Spinal cord (tissue), 10 donors: ENCODE data around the gene TNRC6B. TPM values are rescaled to one million over a fixed set of nuclear protein-coding genes. Genes with fewer than 3 reads are reported as not detected.
"Not testable (repeated sequence)": the region's sequence is repeated elsewhere in the genome, so short reads cannot be mapped to it uniquely, and the experiment has no call there.

Experiments
- DNase-seq, 6 donors: peaks; one replicate each; pipeline versions ENCODE4 v3.0.0 to v3.0.0-alpha.2; 2013 to 2015; ENCODE audit warnings: low spot score in 6 of 6, low read depth in 4 of 6
- H3K27ac ChIP-seq: one replicate; pipeline ENCODE4 v1.5.1; 2013; ENCODE audit warnings: low read depth, low read length, control low read depth
- H3K27me3 ChIP-seq: one replicate; pipeline ENCODE4 v1.6.1; 2013; ENCODE audit warnings: low read length; ENCODE audit not compliant: control insufficient read depth, insufficient read depth
- H3K36me3 ChIP-seq: one replicate; pipeline ENCODE4 v1.6.1; 2013; ENCODE audit warnings: low read length; ENCODE audit not compliant: control insufficient read depth, insufficient read depth
- H3K4me1 ChIP-seq: one replicate; pipeline ENCODE4 v1.6.1; 2013; ENCODE audit warnings: low read length; ENCODE audit not compliant: control insufficient read depth, insufficient read depth
- H3K4me3 ChIP-seq: one replicate; pipeline ENCODE4 v1.5.1; 2013; ENCODE audit warnings: low read depth, low read length, control low read depth
- H3K9me3 ChIP-seq: one replicate; pipeline ENCODE4 v1.6.1; 2013; ENCODE audit warnings: low read length; ENCODE audit not compliant: control insufficient read depth, insufficient read depth
- WGBS: methylation state at CpG from one replicate; pipeline ENCODE4 v1.1.5; 2013; ENCODE audit warnings: missing lambda C conversion rate; ENCODE audit not compliant: insufficient coverage; 5-methylcytosine and 5-hydroxymethylcytosine counted together
- polyA plus RNA-seq, 2 donors: library from polyadenylated mRNA; unstranded; fragments of 120-200 nt; gene quantifications; one replicate each; pipeline ENCODE4 v1.2.1, GENCODE V29; 2013; ENCODE audit not compliant: insufficient read length in 2 of 2
- total RNA-seq, 2 donors: library from RNA; depleted of rRNA in 1 of 2; stranded (reverse); fragments of 120-200 nt in 1 of 2; fragments of >200 nt in 1 of 2; gene quantifications; one replicate each; pipeline versions ENCODE4 v1.2.3 to v1.2.4, GENCODE V29; 2013 to 2014
- donor health status: healthy.

The TNRC6B gene
- total and polyA plus RNA-seq, 4 donors = 16.7 to 38.7 (median 26.5) TPM

GRCh38 chr22:40310081-40310767 is 132.5 kb downstream of the TNRC6B start:
- Histone ChIP-seq H3K27ac (peak overlapping the region; percentile 88), H3K4me1 (peaks cover 7% of the 10 kb centered on the region), H3K27me3 (no peaks in the 10 kb centered on the region), H3K36me3 (peaks cover 44% of the 10 kb centered on the region), H3K9me3 (no peaks in the 10 kb centered on the region), H3K4me3 (no peak overlapping the region)
- WGBS = 52% methylated on average over 5 of the region's 9 CpGs
- DNase-seq = peak in 2 of 6 donors; percentile 35 to 70

GRCh38 chr22:40310768-40311120 is 133.0 kb downstream of the TNRC6B start:
- Histone ChIP-seq H3K27me3 (no peaks in the 10 kb centered on the region), H3K4me3 (no peak overlapping the region), H3K4me1 (peaks cover 7% of the 10 kb centered on the region), H3K9me3 (no peaks in the 10 kb centered on the region), H3K27ac (peak overlapping the region; percentile 88), H3K36me3 (peaks cover 49% of the 10 kb centered on the region)
- DNase-seq = no peak
- WGBS = 82% methylated on average over 4 of the region's 5 CpGs

- not testable (repeated sequence) for H3K4me1 ChIP-seq, H3K4me3 ChIP-seq, H3K27me3 ChIP-seq, H3K9me3 ChIP-seq, H3K27ac ChIP-seq, DNase-seq
- 100% methylated on average over 3 of the region's 12 CpGs for WGBS
- peaks cover 51% of the 10 kb centered on the region for H3K36me3 ChIP-seq
These were observed 133.9 kb downstream of the TNRC6B start for GRCh38 chr22:40311646-40312045.

GRCh38 chr22:40312050-40312449 is 134.3 kb downstream of the TNRC6B start:
- Histone ChIP-seq H3K4me3 (no peak overlapping the region), H3K27me3 (no peaks in the 10 kb centered on the region), H3K36me3 (peaks cover 52% of the 10 kb centered on the region), H3K9me3 (no peaks in the 10 kb centered on the region), H3K4me1 (peaks cover 7% of the 10 kb centered on the region), H3K27ac (no peak overlapping the region)
- DNase-seq = no peak
- 100% methylated on average over 1 of the region's 2 CpGs for WGBS

GRCh38 chr22:40313007-40313406 is 135.3 kb downstream of the TNRC6B start:
- peaks cover 52% of the 10 kb centered on the region for H3K36me3 ChIP-seq
- WGBS = 100% methylated on average over 1 of the region's 2 CpGs
- H3K9me3 ChIP-seq = no peaks in the 10 kb centered on the region
- H3K27me3 ChIP-seq = no peaks in the 10 kb centered on the region
- no peak overlapping the region for H3K4me3 ChIP-seq
- DNase-seq = no peak
- H3K27ac ChIP-seq = no peak overlapping the region
- H3K4me1 ChIP-seq = peaks cover 7% of the 10 kb centered on the region

GRCh38 chr22:40314041-40314440 is 136.3 kb downstream of the TNRC6B start:
- peaks cover 4% of the 10 kb centered on the region for H3K4me1 ChIP-seq
- peaks cover 56% of the 10 kb centered on the region for H3K36me3 ChIP-seq
- no peak overlapping the region for H3K4me3 ChIP-seq
- H3K9me3 ChIP-seq = no peaks in the 10 kb centered on the region
- no peak overlapping the region for H3K27ac ChIP-seq
- no peaks in the 10 kb centered on the region for H3K27me3 ChIP-seq
- no peak for DNase-seq

GRCh38 chr22:40320687-40321086 is 143.0 kb downstream of the TNRC6B start:
- no peak overlapping the region for H3K4me3 ChIP-seq
- H3K36me3 ChIP-seq = peaks cover 67% of the 10 kb centered on the region
- DNase-seq = no peak
- H3K27me3 ChIP-seq = no peaks in the 10 kb centered on the region
- no peak overlapping the region for H3K27ac ChIP-seq
- H3K9me3 ChIP-seq = no peaks in the 10 kb centered on the region
- peaks cover 14% of the 10 kb centered on the region for H3K4me1 ChIP-seq

GRCh38 chr22:40322021-40322420 is 144.3 kb downstream of the TNRC6B start:
- Histone ChIP-seq H3K27me3 (no peaks in the 10 kb centered on the region), H3K27ac (no peak overlapping the region), H3K36me3 (peaks cover 56% of the 10 kb centered on the region), H3K4me3 (no peak overlapping the region), H3K4me1 (peaks cover 14% of the 10 kb centered on the region), H3K9me3 (no peaks in the 10 kb centered on the region)
- peak in 1 of 6 donors; percentile 32 for DNase-seq
- 40% methylated on average over 1 of the region's 5 CpGs for WGBS

- Histone ChIP-seq H3K27ac (no peak overlapping the region), H3K27me3 (no peaks in the 10 kb centered on the region), H3K36me3 (peaks cover 49% of the 10 kb centered on the region), H3K9me3 (no peaks in the 10 kb centered on the region), H3K4me3 (no peak overlapping the region), H3K4me1 (peaks cover 14% of the 10 kb centered on the region)
- WGBS = 95% methylated on average over 12 of the region's 17 CpGs
- no peak for DNase-seq
These were observed 145.2 kb downstream of the TNRC6B start for GRCh38 chr22:40322818-40323447.

- DNase-seq = peak in 1 of 6 donors; percentile 20
- 82% methylated on average over 5 of the region's 8 CpGs for WGBS
- H3K27ac ChIP-seq = no peak overlapping the region
These were observed 146.0 kb downstream of the TNRC6B start for GRCh38 chr22:40323681-40324171.

More at GRCh38 chr22:40323681-40324171, 146.0 kb downstream of the TNRC6B start:
- Histone ChIP-seq H3K4me3 (no peak overlapping the region), H3K9me3 (no peaks in the 10 kb centered on the region), H3K4me1 (peaks cover 14% of the 10 kb centered on the region), H3K27me3 (no peaks in the 10 kb centered on the region), H3K36me3 (peaks cover 42% of the 10 kb centered on the region)
